VCaP (cell line): Measurements from ENCODE around the gene RPN2.

ENCODE experiments used
- H3K27ac ChIP-seq: fragments of 450-650 bp; 2 replicates; pipeline ENCODE4 v1.5.1; 2017
- CTCF ChIP-seq: fragments of 450-650 bp; conservative IDR thresholded peaks from 2 replicates; pipeline ENCODE4 v1.5.1; 2017; ENCODE audit warnings: mild to moderate bottlenecking, moderate library complexity

Gene RPN2

GRCh38 chr20:37188787-37189186 lies 9.7 kb downstream of the RPN2 start:
- TF ChIP-seq CTCF = no peak
- no peak overlapping the region for H3K27ac ChIP-seq

GRCh38 chr20:37189416-37190016 lies 10.4 kb downstream of the RPN2 start:
- TF ChIP-seq CTCF = no peak
- H3K27ac ChIP-seq = no peak overlapping the region

- H3K27ac ChIP-seq = no peak overlapping the region
Measured at GRCh38 chr20:37190354-37191112, 11.4 kb downstream of the RPN2 start.

GRCh38 chr20:37192137-37192854 lies 13.2 kb downstream of the RPN2 start:
- peak overlapping the region; percentile 56 for H3K27ac ChIP-seq
- TF ChIP-seq CTCF = peak; percentile 98

More at GRCh38 chr20:37190354-37191112, 11.4 kb downstream of the RPN2 start:
- no peak for TF ChIP-seq CTCF

- TF ChIP-seq CTCF = no peak
- peak overlapping the region; percentile 56 for H3K27ac ChIP-seq
Measured at GRCh38 chr20:37193226-37193625, 14.1 kb downstream of the RPN2 start.

GRCh38 chr20:37193821-37194220 lies 14.7 kb downstream of the RPN2 start:
- no peak for TF ChIP-seq CTCF
- peak overlapping the region; percentile 56; the same call in 1 of the 2 replicates for H3K27ac ChIP-seq
